Muscle of leg (tissue), 11 donors: Measurements from ENCODE around the gene ZDHHC13. TPM values are rescaled to one million over a fixed set of nuclear protein-coding genes. Genes with fewer than 3 reads are reported as not detected.

Experiments used
- DNase-seq: peaks from one replicate; pipeline ENCODE4 v3.0.0; 2013
- H3K27ac ChIP-seq: one replicate; pipeline ENCODE4 v1.5.1; 2013; ENCODE audit warnings: mild to moderate bottlenecking, low read length, control low read depth
- H3K27me3 ChIP-seq: one replicate; pipeline ENCODE4 v1.6.1; 2013; ENCODE audit warnings: low read length; ENCODE audit not compliant: control insufficient read depth, insufficient read depth
- H3K36me3 ChIP-seq: one replicate; pipeline ENCODE4 v1.6.1; 2013; ENCODE audit warnings: low read length; ENCODE audit not compliant: control insufficient read depth, insufficient read depth
- H3K4me1 ChIP-seq: one replicate; pipeline ENCODE4 v1.6.1; 2013; ENCODE audit warnings: low read length; ENCODE audit not compliant: control insufficient read depth, insufficient read depth
- H3K4me3 ChIP-seq: one replicate; pipeline ENCODE4 v1.5.1; 2013; ENCODE audit warnings: low read length, control low read depth
- H3K9me3 ChIP-seq: replicated peaks from 2 replicates; pipeline ENCODE4 v1.6.1; 2013; ENCODE audit warnings: low read depth, low read length; ENCODE audit not compliant: control insufficient read depth
- WGBS: methylation state at CpG from one replicate; pipeline ENCODE4 v1.1.5; 2013; ENCODE audit warnings: missing lambda C conversion rate; ENCODE audit not compliant: insufficient coverage; 5-methylcytosine and 5-hydroxymethylcytosine counted together
- polyA plus RNA-seq, 8 donors: library from polyadenylated mRNA; unstranded; fragments of 120-200 nt; gene quantifications; one replicate each; pipeline versions ENCODE4 v1.2.1 to v1.2.3, GENCODE V29; 2013; ENCODE audit warnings: inconsistent platforms in 1 of 8, low replicate concordance in 1 of 8; ENCODE audit not compliant: insufficient read length in 8 of 8, insufficient read depth in 1 of 8
- total RNA-seq: library from RNA; stranded (reverse); fragments of 120-200 nt; gene quantifications from one replicate; pipeline ENCODE4 v1.2.4, GENCODE V29; 2013

Gene ZDHHC13
- total and polyA plus RNA-seq, 9 donors: 5.9 to 8.1 (median 7.0) TPM

GRCh38 chr11:19093976-19094375 is 23.0 kb upstream of the ZDHHC13 start:
- Histone ChIP-seq H3K4me3 (no peak overlapping the region), H3K9me3 (no peaks in the 10 kb centered on the region), H3K4me1 (no peaks in the 10 kb centered on the region), H3K36me3 (no peaks in the 10 kb centered on the region), H3K27me3 (no peaks in the 10 kb centered on the region), H3K27ac (no peak overlapping the region)
- no CpG with 5 or more reads among the region's 4 CpGs for WGBS
- DNase-seq: no peak

DNA sequence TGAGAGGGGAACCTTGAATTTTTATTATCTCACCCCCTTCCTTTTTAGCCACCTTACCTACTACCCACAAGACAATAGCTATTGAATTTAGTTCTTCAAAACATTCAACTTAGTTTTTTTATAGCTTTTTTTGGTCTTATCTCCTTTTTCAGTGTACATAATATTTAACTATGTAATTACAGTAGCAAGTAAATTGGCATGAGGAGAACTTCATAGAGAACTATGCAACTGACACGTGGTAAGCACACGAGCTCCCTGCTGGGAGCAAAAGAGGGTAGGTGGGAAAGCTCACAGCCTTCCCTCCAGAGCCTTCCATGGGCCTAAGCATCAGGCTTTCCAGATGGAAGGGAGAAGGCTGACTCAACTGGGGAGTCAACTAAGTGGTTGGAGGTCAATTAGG is 22.1 kb upstream of the ZDHHC13 start:
- no peak for DNase-seq
- no peaks in the 10 kb centered on the region for H3K9me3 ChIP-seq
- H3K4me3 ChIP-seq: no peak overlapping the region
- H3K27me3 ChIP-seq: no peaks in the 10 kb centered on the region
- no peaks in the 10 kb centered on the region for H3K36me3 ChIP-seq
- no peak overlapping the region for H3K27ac ChIP-seq
- WGBS: no CpG with 5 or more reads among the region's 2 CpGs
- no peaks in the 10 kb centered on the region for H3K4me1 ChIP-seq

GRCh38 chr11:19099093-19099492 is 17.9 kb upstream of the ZDHHC13 start:
- H3K27me3 ChIP-seq: no peaks in the 10 kb centered on the region
- no peak overlapping the region for H3K27ac ChIP-seq
- no peak overlapping the region for H3K4me3 ChIP-seq
- WGBS: 86% methylated on average over 1 of the region's 3 CpGs
- no peak for DNase-seq
- no peaks in the 10 kb centered on the region for H3K4me1 ChIP-seq
- no peaks in the 10 kb centered on the region for H3K9me3 ChIP-seq
- no peaks in the 10 kb centered on the region for H3K36me3 ChIP-seq

- Histone ChIP-seq H3K27me3 (no peaks in the 10 kb centered on the region), H3K4me1 (no peaks in the 10 kb centered on the region), H3K36me3 (no peaks in the 10 kb centered on the region), H3K27ac (no peak overlapping the region), H3K9me3 (no peaks in the 10 kb centered on the region), H3K4me3 (no peak overlapping the region)
- DNase-seq: no peak
- no CpG with 5 or more reads among the region's 4 CpGs for WGBS
These were observed 16.1 kb upstream of the ZDHHC13 start for GRCh38 chr11:19100885-19101284.

DNA sequence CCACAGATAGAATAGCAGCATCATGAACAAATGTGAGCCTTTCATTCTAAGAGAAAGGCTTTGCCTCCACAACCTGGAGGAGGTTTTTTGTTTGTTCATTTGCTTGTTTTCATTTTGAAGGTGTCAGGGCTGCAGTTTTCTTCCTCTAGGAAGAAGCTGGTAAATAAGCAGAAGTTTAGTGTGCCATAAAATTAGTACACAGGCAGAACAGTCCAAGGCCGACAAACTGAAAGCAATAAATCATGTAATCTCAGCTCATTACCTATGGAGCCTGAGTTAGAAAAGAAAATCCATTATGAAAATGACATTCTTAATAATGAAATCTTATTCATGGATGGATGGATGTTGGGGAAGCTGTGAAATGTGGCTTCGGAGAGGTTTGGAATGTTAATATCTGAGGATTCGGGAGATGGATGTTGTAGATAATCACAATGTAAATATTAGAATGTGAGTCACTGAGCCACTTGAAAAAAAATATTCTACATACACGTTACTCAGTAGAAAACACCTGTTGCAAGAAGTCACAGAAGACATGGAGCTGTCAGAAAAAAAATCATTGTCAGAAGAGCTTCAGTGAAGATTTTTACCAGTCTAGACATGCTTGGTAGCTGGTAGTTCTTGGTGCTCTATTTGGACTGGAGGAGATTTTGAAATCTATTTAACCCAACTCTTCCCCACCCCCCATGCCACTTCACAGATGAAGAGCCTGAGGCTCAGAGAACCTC is 15.0 kb upstream of the ZDHHC13 start:
- no peaks in the 10 kb centered on the region for H3K36me3 ChIP-seq

GRCh38 chr11:19102521-19102900 is 14.5 kb upstream of the ZDHHC13 start:
- no peak for DNase-seq
- no peak overlapping the region for H3K4me3 ChIP-seq
- H3K9me3 ChIP-seq: no peaks in the 10 kb centered on the region
- no peak overlapping the region for H3K27ac ChIP-seq
- WGBS: no CpG with 5 or more reads among the region's 1 CpG
- no peaks in the 10 kb centered on the region for H3K36me3 ChIP-seq
- no peaks in the 10 kb centered on the region for H3K27me3 ChIP-seq
- no peaks in the 10 kb centered on the region for H3K4me1 ChIP-seq

More for the DNA sequence above, 15.0 kb upstream of the ZDHHC13 start:
- H3K27ac ChIP-seq: no peak overlapping the region
- DNase-seq: no peak
- H3K4me3 ChIP-seq: no peak overlapping the region
- no peaks in the 10 kb centered on the region for H3K4me1 ChIP-seq
- no CpG with 5 or more reads among the region's 4 CpGs for WGBS
- H3K27me3 ChIP-seq: no peaks in the 10 kb centered on the region
- no peaks in the 10 kb centered on the region for H3K9me3 ChIP-seq

DNA sequence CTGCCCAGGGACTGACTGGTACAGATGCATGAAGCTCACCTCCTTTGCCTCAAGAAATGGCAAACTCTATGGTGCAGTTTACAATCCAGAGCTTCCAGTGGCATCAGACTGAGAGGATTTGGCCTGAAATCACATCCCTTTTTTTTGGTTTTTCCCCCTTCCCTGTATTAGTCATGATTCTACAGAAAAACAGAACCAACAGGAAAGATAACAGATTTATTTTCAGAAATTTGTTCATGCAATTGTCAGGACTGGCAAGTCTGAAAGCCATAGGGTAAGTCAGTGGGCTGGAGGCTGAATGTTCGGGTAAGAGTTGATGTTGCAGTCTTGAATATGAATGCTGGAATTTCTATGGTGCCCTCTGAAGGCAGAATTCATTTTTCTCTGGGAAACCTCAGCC is 12.0 kb upstream of the ZDHHC13 start:
- Histone ChIP-seq H3K27me3 (no peaks in the 10 kb centered on the region), H3K9me3 (no peaks in the 10 kb centered on the region), H3K4me3 (no peak overlapping the region), H3K36me3 (no peaks in the 10 kb centered on the region), H3K4me1 (peaks cover 2% of the 10 kb centered on the region), H3K27ac (no peak overlapping the region)
- DNase-seq: no peak
- WGBS: 75% methylated on average over 1 of the region's 1 CpG

- no CpG with 5 or more reads among the region's 1 CpG for WGBS
- Histone ChIP-seq H3K27me3 (peaks cover under 1% of the 10 kb centered on the region), H3K9me3 (no peaks in the 10 kb centered on the region), H3K4me1 (peaks cover 4% of the 10 kb centered on the region), H3K36me3 (no peaks in the 10 kb centered on the region), H3K4me3 (no peak overlapping the region), H3K27ac (no peak overlapping the region)
- DNase-seq: no peak
These were observed 9.8 kb upstream of the ZDHHC13 start for GRCh38 chr11:19107125-19107524.

DNA sequence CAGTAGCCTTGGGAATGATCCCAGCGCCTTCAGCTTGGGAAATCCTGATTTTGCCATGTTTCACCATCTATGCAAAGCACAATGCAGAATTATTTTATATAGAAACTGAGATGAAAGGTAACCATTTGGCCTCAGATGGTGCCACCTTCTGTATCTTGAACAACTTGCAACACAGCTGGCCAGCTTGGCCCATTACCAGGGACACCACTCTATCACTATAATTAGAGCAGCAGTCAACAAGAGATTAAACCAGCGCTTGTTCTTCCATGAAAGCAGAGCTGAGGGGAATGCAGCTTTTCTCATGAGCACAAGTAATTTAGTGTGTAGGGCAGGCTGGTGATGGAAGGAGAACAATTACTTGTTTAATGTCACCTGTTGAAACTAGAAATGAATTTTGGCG is 6.7 kb upstream of the ZDHHC13 start:
- H3K4me3 ChIP-seq: no peak overlapping the region
- no peaks in the 10 kb centered on the region for H3K36me3 ChIP-seq
- DNase-seq: peak; percentile 48
- WGBS: 44% methylated on average over 1 of the region's 3 CpGs
- H3K9me3 ChIP-seq: no peaks in the 10 kb centered on the region
- H3K4me1 ChIP-seq: peaks cover 4% of the 10 kb centered on the region
- peaks cover 2% of the 10 kb centered on the region for H3K27me3 ChIP-seq
- peak overlapping the region; percentile 13 for H3K27ac ChIP-seq

- no peak overlapping the region for H3K27ac ChIP-seq
- H3K4me1 ChIP-seq: peaks cover 4% of the 10 kb centered on the region
- H3K36me3 ChIP-seq: no peaks in the 10 kb centered on the region
- DNase-seq: no peak
- H3K4me3 ChIP-seq: no peak overlapping the region
- peaks cover 5% of the 10 kb centered on the region for H3K27me3 ChIP-seq
- H3K9me3 ChIP-seq: no peaks in the 10 kb centered on the region
These were observed 5.2 kb upstream of the ZDHHC13 start for GRCh38 chr11:19111809-19112208.
